NCI-H1417 treated with DMSO at 0.1 percent for 48 hours (cell line): ENCODE measurements around the gene PLEKHA5.
"Not testable (repeated sequence)": the region's sequence is repeated elsewhere in the genome, so short reads cannot be mapped to it uniquely, and the experiment has no call there.

Experiments
- DNase-seq: peaks from one replicate; lab custom pipeline; 2025; lab: John Stamatoyannopoulos, UW

The PLEKHA5 gene

DNA sequence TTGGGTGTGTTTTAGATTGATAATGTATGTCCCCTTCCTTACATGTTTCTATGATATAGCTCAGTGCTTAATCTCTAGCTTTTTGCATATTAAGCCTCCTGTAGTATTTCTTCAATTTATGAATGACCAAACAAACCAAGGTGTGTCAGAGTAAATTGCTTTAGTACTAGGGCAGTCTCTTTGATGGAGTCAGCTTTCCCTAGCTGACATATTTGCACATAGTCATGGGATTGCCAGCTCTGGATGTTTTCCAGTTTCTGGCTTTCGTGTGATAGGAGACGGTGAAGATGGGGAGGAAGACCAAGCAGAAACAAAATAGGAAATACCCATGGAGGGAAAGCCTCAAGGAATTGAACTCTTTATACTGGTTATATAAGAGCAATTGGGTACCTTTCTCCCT lies 148.9 kb downstream of the PLEKHA5 start:
- DNase-seq: no peak

DNA sequence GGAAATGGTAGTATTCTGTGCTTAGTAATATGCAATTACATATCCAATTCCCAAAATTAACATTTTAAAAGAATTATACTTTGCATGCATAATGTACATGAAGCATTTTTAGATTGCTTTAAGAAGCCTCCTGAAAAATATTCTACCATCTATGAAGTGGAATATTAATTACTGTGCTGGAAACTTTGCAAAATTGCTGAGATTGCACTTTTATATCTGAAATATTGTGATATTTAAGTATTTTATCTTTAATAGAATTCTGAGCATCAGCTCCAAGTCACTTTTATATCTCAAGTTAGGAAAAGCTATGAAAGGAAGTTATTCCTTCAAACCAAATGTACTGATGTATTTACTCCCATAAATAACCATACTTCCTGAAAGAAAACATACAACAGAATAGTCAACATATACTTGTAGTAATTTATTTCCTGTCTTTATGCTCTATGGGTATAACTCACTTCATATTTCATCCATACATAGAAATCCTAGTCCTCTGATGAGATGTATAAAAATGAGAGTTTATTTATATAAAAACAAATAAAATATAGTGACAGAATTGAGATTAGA lies 152.7 kb downstream of the PLEKHA5 start:
- DNase-seq: no peak

DNA sequence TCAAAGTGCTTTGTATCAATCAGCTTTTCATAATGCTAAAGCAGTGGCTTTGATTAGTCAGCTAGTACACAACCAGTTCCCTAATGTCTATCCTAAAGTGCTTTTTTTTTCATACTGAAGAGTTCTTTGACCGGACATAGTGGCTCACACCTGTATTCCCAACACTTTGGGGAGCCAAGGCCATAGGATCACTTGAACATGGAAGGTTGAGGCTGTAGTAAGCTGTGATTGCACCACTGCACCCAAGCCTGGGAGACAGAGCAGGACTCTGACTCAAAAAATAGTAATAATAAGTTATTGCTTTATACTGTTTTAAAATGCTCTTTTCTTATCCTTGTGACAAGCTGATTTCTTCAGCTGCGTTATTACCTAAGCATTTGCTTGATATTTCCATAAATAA lies 155.1 kb downstream of the PLEKHA5 start:
- no peak for DNase-seq

DNA sequence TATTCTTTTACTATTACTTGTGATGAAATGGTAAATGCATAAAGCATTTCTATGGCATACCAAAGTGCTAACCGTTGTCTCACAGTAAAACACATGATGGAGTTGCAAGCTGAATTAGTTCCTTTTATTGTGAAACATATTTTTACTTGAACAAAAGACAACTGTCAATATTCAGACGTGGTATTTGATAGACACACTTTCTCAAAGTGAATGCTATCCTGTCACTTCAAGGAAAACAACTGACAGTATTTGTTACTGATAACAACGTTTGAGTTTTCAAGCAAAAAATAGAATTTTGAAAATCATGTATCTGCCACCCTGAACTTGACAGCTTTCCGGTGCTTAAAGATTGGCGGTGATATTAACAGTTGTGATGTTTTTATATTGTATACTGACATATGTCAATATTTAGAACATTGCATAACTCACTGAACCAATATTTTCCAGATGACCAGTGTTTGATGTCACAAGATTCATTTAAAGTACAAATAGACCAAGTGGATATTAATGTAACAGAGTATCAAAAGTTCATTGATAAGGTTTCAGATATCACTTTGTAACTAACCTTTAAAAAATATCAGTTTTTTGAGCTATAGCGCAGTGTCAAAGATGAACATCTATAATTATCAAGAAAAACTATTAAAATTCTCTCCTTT lies 156.4 kb downstream of the PLEKHA5 start:
- DNase-seq: no peak

DNA sequence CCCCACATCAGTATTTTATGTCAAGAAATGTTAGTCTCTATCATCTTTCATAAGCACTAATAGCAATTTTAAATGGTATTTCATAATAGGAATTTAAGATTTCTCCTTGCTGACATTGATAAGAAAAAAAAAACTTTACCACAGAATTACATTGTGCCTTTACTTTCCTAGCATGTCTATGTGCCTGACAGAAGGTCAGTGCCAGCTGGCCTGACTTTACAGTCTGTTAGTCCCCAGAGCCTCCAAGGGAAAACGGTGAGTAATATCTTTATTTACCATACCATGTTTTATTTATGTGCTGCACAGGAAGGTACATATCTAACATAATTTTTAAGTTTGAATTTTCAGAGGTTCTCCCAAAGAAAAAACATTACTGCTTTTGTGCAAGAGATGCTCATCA lies 157.8 kb downstream of the PLEKHA5 start:
- DNase-seq: no peak

DNA sequence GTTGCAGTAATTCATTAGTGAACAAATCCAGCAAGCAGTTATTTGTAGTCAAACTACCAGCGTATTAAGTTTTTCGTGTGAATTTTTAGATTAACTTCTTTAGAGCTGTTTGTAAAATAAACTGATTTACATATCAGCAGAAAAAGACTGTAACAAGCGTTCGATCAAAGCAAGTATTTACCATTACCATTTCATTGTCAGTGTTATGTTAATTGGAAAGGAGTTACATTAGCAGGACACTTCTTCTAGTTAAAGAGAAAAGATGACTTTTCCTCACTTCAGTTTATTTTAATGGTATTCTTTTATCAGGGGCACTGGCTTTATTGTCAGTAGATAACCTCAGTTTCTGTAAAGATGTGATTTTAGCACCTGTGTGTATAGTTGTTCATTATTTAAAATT lies 158.6 kb downstream of the PLEKHA5 start:
- no peak for DNase-seq

DNA sequence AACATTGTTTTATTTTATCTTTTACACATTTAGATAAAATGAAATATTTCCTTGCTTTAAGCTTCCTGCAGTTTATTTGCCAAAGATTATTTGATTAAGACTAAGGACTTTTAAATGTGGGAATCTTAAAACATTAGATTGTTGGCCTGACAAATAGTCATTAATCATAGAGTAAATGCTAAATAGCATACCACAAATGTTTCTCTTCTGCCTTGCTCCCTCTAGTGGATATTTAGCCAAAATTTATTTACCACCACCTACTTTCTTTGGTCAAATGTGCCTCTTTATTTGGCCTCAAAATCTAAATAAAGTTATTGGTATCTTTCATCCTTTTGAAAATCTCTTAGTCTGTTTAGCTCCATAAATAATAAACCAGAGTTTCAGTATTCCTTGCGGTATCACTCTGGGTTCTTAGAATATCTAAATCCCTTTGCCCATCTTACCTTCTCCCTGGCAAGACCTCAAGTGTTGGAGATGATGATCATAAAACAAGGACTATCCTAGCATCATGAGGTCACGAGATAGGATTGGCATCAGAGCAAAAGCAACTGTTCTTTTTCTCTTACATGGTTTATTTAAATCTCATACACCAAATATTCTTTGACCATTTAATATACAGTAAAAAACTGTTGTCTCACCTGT lies 159.2 kb downstream of the PLEKHA5 start:
- DNase-seq: peak; percentile 32

DNA sequence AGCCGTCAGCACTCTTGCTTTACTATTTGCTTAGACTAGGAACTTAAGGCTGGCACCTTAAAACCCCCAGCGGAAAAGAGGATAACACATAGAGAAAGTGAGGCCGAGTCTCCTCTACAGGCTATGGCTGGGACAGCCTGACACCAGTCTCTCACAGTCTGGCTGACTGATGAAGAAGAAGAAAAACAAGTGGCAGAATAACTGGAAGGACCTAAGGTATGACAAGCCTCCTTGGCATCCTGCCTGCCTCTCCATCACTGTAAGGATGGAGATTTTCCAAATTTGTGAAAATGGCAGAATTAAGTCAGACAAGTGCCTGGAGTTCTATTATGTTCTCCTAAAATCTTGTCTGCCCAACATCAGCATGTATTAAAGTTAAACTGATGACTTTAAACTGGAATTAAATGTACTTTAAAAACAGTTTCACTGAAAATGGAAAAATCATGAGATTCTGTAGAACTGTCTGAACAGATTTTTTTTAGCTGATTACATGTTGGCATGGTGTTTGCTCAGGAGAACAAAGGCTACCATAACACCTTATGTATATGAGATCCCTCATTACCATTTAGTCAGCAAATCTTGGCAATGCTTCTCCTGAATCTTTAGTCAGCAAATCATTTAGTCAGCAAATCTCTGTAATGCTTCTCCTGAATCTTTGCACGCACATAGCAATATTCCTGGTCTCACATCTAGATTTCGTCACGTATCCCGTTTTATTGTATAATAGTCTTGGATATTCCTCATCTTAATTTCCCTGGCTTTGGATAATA lies 169.5 kb downstream of the PLEKHA5 start:
- DNase-seq: no peak

DNA sequence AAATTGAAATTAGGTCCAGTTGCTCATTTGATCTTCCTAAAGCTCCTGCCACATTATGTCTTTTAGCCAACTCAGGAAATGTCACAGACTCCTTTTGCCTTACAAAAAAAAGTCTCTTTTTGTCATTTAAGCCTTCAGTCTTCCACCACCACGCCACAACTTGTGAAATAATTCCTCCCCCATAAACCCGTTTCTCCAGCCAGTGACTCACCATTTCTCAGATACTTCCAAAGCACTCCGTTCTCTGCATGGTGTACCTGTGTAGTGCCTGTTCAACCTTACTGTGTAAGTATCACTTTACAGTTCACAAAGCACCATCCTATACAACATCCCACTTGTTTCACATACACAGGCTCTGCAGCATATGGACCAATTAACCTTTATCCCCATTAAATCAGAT lies 170.2 kb downstream of the PLEKHA5 start:
- no peak for DNase-seq

DNA sequence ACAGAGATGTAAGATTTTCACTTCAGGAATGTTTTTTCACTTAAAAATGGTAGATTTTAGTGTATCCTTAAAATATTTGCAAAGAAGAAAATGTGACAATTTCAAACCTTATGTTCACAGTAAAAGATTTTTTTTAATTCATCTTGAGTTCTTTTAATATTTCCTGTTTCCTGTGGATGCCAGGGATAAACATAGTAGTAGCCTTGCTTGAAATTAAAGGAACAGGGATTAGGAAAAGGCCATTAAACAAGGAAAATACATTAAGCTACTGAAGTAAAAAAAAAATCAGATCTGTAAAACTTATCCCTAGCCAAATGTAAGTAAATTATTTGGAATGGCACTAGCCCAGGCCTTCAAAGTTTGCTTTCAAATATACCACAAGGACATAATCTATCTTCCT lies 171.7 kb downstream of the PLEKHA5 start:
- no peak for DNase-seq

DNA sequence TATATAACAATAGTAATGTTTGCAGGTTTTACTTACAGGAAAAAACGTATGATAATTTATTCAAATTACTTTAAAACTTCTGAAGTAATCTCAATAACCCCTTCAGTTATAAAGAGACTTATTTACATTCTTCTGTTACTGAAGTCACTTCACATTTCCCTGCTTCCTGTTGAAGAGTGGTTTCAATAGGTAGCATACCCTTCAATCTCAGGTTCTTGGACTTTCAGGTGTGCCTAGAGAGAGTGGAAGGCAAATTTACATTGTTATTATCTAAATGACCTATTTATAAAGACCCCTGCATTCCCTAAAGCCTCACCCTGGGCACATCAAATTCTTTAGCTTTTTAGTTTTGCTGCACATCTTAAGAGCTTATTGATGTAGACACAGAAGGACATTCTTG lies 172.2 kb downstream of the PLEKHA5 start:
- no peak for DNase-seq

DNA sequence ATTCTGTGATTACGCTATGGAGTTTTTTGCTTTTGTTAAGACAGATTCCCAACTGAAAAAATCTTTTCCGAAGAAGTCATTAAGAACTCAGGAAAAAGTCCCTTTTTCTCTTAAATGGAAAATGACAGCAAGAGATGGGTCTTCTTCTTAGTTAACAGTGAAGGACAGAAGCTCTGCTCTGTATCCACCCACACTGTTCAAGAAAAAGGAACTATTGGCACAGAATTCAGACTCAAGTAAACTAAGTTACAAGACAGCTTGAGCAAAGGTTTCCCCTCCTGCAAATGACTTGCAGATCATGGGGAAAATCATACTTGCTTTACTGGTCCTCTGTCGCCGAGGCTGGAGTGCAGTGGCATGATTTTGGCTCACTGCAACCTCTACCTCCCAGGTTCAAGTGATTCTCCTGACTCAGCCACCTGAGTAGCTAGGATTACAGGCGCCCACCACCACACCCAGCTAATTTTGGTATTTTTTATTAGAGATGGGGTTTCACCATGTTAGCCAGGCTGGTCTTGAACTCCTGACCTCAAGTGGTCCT lies 172.6 kb downstream of the PLEKHA5 start:
- no peak for DNase-seq

DNA sequence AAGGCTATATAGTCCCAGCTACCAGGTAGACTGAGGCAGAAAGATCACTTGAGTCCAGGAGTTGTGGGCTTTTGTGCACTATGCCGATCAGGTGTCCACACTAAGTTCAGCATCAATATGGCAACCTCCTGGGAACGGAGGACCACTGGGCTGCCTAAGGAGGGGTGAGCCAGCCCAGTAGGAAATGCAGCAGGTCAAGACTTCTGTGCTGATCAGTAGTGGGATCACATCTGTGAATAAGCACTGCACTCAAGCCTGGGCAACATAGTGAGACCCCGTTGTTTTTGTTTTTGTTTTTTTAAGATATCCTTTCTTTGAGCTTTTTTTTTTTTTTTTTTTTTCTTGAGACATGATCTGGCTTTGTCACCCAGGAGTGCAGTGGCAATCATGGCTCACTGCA lies 174.0 kb downstream of the PLEKHA5 start:
- DNase-seq: no peak

DNA sequence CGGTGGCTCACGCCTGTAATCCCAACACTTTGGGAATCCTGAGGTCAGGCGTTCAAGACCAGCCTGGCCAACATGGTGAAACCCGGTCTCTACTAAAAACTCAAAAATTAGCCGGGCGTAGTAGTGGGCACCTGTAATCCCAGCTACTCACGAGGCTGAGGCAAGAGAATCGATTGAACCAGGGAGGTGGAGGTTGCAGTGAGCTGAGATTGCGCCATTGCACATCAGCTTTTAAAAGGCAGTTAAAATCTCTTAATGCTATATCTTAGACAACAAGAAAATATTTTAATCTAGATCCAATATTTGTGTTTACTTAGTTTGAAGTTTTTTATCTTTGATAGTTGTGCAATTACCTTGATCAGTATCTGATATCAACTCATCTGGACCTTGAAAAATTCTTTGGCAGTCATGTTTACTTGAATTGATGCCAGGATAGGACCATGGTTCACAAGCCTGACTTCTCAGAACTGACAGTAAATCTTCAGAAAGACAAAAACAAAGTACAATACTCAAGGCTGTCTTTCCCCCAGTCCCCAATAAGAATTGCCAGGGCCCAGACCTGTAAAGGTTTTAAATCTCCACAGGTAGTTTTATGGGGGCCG lies 174.7 kb downstream of the PLEKHA5 start:
- no peak for DNase-seq

DNA sequence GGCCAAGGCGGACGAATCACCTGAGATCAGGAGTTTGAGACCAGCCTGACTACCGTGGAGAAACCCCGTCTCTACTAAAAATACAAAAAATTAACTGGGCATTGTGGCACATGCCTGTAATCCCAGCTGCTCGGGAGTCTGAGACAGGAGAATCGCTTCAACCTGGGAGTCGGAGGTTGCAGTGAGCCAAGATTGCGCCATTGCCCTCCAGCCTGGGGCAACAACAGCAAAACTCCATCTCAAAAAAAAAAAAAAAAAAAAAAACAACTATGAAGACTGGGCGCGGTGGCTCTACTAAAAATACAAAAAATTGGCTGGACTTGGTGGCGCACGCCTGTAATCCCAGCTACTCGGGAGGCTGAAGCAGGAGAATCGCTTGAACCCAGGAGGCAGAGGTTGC lies 176.1 kb downstream of the PLEKHA5 start:
- DNase-seq: not testable (repeated sequence)

DNA sequence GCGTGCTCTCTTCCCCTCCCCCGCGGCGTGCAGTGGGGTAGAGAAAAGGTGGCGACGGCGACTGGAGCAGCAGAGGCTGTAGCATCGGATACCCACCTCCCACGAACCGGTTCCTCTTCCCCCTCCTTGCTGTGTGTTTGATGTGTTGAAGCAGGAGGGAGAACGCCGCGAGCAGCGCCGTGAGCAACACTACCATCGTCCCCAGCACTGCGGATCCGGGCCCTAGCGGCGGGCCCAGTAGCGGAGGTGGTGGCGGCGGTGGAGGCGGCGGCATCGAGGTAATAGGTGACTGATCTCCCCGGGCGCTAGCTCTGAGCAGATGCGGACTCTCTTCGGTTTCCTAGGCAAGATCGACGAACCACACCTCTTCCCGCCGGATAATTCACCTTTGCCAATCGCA lies 176.8 kb downstream of the PLEKHA5 start:
- no peak for DNase-seq

DNA sequence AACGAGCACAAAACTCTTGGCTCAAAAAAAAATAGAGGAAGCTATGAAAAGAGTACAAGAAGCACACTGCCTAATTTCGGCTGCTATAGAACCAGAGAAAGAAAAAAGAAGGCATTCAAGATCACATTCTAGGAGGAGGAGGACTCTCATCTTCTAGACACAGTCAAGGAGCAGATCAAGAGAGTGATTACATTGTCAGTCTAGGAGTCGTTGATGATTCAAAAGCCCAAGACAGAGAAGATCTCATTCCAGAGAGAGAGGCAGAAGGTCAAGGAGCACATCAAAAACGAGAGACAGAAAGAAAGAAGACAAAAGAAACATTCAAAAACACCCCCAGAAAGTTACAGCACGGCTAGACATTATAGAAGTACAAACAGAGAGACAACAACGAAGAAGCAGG lies 177.9 kb downstream of the PLEKHA5 start:
- DNase-seq: no peak

DNA sequence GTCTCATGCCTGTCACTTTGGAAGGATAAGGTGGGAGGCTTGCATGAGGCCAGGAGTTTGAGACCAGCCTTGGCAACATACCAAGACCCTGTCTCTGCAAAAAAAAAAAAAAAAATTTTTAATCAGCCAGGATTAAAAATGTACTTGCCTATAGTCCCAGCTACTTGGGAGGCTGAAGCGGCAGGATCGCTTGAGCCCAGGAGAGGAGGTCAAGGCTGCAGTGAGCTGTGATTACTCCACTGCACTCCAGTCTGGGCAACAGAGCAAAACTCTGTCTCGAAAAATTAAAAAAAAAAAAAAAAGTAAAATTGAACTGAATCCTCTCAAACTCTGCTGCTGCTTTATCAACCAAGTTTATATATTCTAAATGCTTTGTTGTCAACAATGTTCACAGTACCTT lies 181.6 kb downstream of the PLEKHA5 start:
- no peak for DNase-seq

DNA sequence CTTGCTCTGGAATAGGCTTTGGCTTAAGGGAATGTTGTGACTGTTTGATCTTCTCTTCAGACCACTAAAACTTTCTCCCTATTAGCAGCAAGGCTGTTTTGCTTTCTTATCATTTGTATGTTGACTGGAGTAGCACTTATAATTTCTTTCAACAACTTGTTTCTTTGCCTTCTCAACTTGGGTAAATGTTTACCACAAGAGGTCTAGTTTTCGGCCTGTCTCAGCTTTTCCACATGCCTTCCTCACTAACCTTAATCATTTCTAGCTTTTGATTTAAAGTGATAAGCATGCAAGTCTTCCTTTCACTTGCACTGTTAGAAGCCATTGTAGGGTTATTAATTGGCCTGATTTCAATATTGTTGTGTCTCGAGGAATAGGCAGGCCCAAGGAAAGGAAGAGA lies 183.1 kb downstream of the PLEKHA5 start:
- no peak for DNase-seq

DNA sequence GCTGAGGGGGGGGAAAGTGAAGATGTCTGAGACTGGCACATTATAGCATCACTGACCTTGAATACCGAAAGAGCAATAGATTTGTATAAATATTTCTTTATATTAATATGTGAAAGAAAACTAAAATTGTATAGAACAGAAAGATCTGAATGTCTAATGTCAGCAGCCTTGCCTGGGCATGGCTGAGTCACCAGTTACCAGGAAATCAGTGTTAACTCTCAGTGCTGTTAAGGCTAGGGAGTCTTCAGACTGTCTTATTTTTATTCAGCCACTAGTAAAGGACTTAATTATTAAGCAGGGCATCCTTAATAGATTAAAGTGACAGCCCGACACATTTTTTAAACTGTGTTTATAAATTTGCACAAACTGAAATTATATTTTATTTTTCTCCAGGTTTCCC lies 186.9 kb downstream of the PLEKHA5 start:
- no peak for DNase-seq

DNA sequence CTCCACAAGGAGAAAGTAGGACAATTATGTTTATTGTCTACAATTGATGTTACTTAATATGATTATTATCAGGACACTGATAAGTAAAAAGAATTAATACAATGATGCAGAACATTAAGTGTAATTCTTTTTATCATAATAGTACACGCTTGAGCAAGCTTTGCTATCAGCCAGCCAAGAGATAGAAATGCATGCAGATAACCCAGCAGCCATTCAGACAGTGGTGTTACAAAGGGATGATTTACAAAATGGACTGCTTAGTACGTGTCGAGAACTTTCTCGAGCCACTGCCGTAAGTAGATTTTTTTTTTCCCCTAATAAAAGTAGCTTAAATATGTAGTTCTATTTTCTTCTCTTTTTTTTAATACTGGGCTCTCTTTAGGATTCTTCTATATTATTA lies 192.8 kb downstream of the PLEKHA5 start:
- no peak for DNase-seq

DNA sequence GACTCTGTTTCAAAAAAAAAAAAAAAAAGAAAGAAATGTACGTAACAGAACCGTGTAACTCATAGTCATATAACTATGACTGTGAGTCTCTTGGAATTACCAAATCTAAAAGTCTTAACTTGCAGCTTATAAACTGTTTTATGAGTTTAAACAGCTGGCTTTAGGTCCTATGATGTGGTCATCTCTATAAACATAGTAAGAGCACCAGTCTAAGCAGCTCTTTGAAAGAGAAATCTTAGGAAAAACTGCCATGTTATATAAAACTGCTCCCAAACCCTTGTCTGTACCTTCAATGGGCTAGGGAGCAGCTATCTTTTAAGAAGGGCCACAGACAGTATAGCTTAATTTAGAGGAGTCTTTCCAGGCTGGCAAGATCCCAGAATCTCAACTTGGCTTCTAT lies 194.3 kb downstream of the PLEKHA5 start:
- no peak for DNase-seq
